ENCODE data around the gene BSDC1.

The BSDC1 gene

GRCh38 chr1:32341186-32341757 is 53.0 kb downstream of the BSDC1 start:
- H3K36me3 ChIP-seq (ENCODE audit: control insufficient read depth in 1 of 2, insufficient read depth in 2 of 2, low read length in 2 of 2): no peaks in the 10 kb centered on the region
- H3K27me3 ChIP-seq (ENCODE audit: low read depth, low read length): no peaks in the 10 kb centered on the region
- peaks cover 10 to 14% of the 10 kb centered on the region in 2 donors for H3K4me1 ChIP-seq (ENCODE audit: control insufficient read depth in 1 of 2, insufficient read depth in 2 of 2, low read length in 2 of 2)
- H3K9me3 ChIP-seq (ENCODE audit: control insufficient read depth in 1 of 2, low read length in 2 of 2): no peaks in the 10 kb centered on the region
- no peak overlapping the region for H3K27ac ChIP-seq (ENCODE audit: low read length)
- H3K4me3 ChIP-seq (ENCODE audit: low read depth in 1 of 2, low read length in 2 of 2): no peak overlapping the region

DNA sequence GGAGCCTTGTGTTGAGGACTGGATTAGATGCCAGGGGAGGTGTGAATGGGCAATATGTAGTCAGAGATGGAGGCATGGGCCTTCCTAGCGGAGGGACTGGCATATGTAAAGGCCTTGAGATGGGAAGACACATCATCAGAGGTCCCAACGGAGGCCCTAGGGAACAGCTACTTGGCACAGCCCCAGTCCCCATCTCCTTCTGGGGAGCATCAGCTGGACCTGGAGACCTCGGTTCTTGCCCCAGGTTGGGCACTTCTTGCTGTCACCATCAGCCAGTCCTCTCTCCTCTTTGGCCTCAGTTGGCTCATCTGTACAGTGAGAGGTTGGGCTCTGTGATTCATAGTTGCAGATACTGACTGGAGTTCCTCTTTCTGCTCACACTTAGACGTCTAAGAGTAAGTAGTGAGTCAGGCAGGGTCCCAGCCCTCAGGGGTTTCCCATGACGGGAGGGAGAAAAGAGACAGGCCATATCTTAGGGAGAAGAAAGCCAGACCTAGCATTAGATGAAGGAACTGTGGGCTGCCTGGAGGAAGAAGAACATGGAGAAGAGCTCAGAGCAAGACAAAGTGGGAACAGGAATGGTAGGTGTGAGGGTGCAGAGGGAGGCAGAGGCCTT is 54.8 kb downstream of the BSDC1 start:
- no peaks in the 10 kb centered on the region for H3K9me3 ChIP-seq (ENCODE audit: control insufficient read depth in 1 of 2, low read length in 2 of 2)
- H3K4me1 ChIP-seq (ENCODE audit: control insufficient read depth in 1 of 2, insufficient read depth in 2 of 2, low read length in 2 of 2): peaks cover 10 to 25% of the 10 kb centered on the region in 2 donors
- H3K4me3 ChIP-seq (ENCODE audit: low read depth in 1 of 2, low read length in 2 of 2): no peak overlapping the region
- H3K27ac ChIP-seq (ENCODE audit: low read length): no peak overlapping the region
- no peaks in the 10 kb centered on the region for H3K27me3 ChIP-seq (ENCODE audit: low read depth, low read length)
- no peaks in the 10 kb centered on the region for H3K36me3 ChIP-seq (ENCODE audit: control insufficient read depth in 1 of 2, insufficient read depth in 2 of 2, low read length in 2 of 2)

- Histone ChIP-seq H3K27ac (ENCODE audit: low read length) (no peak overlapping the region), H3K9me3 (ENCODE audit: control insufficient read depth in 1 of 2, low read length in 2 of 2) (no peaks in the 10 kb centered on the region), H3K36me3 (ENCODE audit: control insufficient read depth in 1 of 2, insufficient read depth in 2 of 2, low read length in 2 of 2) (no peaks in the 10 kb centered on the region), H3K4me3 (ENCODE audit: low read depth in 1 of 2, low read length in 2 of 2) (no peak overlapping the region), H3K4me1 (ENCODE audit: control insufficient read depth in 1 of 2, insufficient read depth in 2 of 2, low read length in 2 of 2) (peaks cover 10 to 25% of the 10 kb centered on the region in 2 donors), H3K27me3 (ENCODE audit: low read depth, low read length) (no peaks in the 10 kb centered on the region)
Measured at GRCh38 chr1:32338637-32339145, 55.5 kb downstream of the BSDC1 start.

GRCh38 chr1:32337855-32338636 is 56.2 kb downstream of the BSDC1 start:
- no peaks in the 10 kb centered on the region for H3K27me3 ChIP-seq (ENCODE audit: low read depth, low read length)
- no peaks in the 10 kb centered on the region for H3K9me3 ChIP-seq (ENCODE audit: control insufficient read depth in 1 of 2, low read length in 2 of 2)
- H3K36me3 ChIP-seq (ENCODE audit: control insufficient read depth in 1 of 2, insufficient read depth in 2 of 2, low read length in 2 of 2): no peaks in the 10 kb centered on the region
- no peak overlapping the region for H3K27ac ChIP-seq (ENCODE audit: low read length)
- peaks cover 10 to 25% of the 10 kb centered on the region in 2 donors for H3K4me1 ChIP-seq (ENCODE audit: control insufficient read depth in 1 of 2, insufficient read depth in 2 of 2, low read length in 2 of 2)
- H3K4me3 ChIP-seq (ENCODE audit: low read depth in 1 of 2, low read length in 2 of 2): no peak overlapping the region

- Histone ChIP-seq H3K9me3 (ENCODE audit: control insufficient read depth in 1 of 2, low read length in 2 of 2) (no peaks in the 10 kb centered on the region), H3K27me3 (ENCODE audit: low read depth, low read length) (no peaks in the 10 kb centered on the region), H3K27ac (ENCODE audit: low read length) (no peak overlapping the region), H3K4me1 (ENCODE audit: control insufficient read depth in 1 of 2, insufficient read depth in 2 of 2, low read length in 2 of 2) (peaks cover 10 to 25% of the 10 kb centered on the region in 2 donors), H3K4me3 (ENCODE audit: low read depth in 1 of 2, low read length in 2 of 2) (no peak overlapping the region), H3K36me3 (ENCODE audit: control insufficient read depth in 1 of 2, insufficient read depth in 2 of 2, low read length in 2 of 2) (peaks cover 6 to 8% of the 10 kb centered on the region in 2 donors)
Measured at GRCh38 chr1:32336963-32337675, 57.1 kb downstream of the BSDC1 start.

DNA sequence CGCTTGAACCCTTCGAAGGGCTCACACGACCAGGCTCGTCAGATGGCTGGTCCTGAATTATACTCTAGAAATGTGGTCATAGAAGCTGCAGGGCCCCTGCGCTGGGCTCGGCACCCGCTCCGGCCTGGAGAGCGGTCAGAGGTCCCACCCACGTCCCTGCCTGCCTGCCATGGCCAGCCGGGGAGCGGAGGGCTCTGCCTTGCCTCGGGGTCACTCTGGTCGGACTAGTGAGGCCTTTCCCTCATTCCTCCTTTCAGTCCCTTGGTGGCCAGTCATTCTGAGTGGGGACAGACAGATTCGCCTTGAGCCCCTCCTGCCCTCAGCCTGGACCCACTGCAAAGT is 57.7 kb downstream of the BSDC1 start:
- no peak overlapping the region for H3K27ac ChIP-seq (ENCODE audit: low read length)
- peaks cover 12 to 13% of the 10 kb centered on the region in 2 donors for H3K36me3 ChIP-seq (ENCODE audit: control insufficient read depth in 1 of 2, insufficient read depth in 2 of 2, low read length in 2 of 2)
- H3K4me3 ChIP-seq (ENCODE audit: low read depth in 1 of 2, low read length in 2 of 2): peak overlapping the region in 1 of 2 donors; percentile 67
- H3K4me1 ChIP-seq (ENCODE audit: control insufficient read depth in 1 of 2, insufficient read depth in 2 of 2, low read length in 2 of 2): peaks cover 10 to 25% of the 10 kb centered on the region in 2 donors
- no peaks in the 10 kb centered on the region for H3K27me3 ChIP-seq (ENCODE audit: low read depth, low read length)
- no peaks in the 10 kb centered on the region for H3K9me3 ChIP-seq (ENCODE audit: control insufficient read depth in 1 of 2, low read length in 2 of 2)

DNA sequence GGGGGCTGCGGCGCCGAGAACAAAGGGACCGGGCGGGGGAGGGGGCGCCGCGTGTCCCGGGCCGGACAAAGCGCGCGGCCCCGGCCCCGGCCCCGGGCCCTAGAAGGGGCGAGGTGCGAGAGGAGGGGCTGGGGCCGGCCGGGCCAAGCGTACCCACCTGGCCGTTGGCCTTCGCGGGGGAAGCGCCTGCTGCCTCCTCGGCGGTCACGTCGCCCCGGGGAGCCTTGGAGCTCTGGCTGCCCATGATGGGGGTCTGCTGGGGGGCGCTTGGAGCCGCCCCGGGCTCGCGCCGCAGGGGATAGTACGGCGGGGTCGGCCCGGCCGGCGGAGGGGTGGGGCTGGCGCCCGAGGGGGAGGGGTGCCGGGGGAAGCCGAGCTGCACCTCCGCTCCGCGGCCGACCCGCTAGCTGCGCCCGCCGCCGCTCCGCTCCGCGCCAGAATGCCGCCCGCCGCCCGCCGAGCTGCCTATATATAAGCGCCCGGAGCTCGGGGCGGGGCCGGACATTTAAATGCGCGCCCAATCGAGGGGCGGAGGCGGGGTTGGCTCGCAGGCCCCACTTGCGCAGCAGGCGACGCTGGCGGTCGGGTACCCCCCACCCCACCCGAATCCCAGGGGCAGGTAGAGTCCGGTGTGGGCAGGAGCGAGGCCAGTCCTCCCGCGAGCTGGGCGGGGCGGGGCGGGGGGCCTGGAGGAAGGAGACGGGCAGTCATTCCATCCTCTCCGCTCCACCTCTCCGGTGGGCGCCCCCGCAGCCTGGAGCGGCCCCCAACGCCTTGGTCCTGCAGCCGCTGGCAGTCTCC is 58.3 kb downstream of the BSDC1 start, which contains the start of gene MARCKSL1:
MARCKSL1 (minus strand) TSS at position 444 of the 801 bp plus-strand sequence; CDS start at position 244, 200 bp downstream.
- peaks cover 10 to 25% of the 10 kb centered on the region in 2 donors for H3K4me1 ChIP-seq (ENCODE audit: control insufficient read depth in 1 of 2, insufficient read depth in 2 of 2, low read length in 2 of 2)
- peak within 1 kb of the TSS; percentile 59 to 67 for H3K4me3 ChIP-seq (ENCODE audit: low read depth in 1 of 2, low read length in 2 of 2)
- no peaks in the 10 kb centered on the region for H3K27me3 ChIP-seq (ENCODE audit: low read depth, low read length)
- H3K36me3 ChIP-seq (ENCODE audit: control insufficient read depth in 1 of 2, insufficient read depth in 2 of 2, low read length in 2 of 2): peaks cover 15 to 19% of the 10 kb centered on the region in 2 donors
- H3K9me3 ChIP-seq (ENCODE audit: control insufficient read depth in 1 of 2, low read length in 2 of 2): no peaks in the 10 kb centered on the region
- no peak within 1 kb of the TSS for H3K27ac ChIP-seq (ENCODE audit: low read length)

DNA sequence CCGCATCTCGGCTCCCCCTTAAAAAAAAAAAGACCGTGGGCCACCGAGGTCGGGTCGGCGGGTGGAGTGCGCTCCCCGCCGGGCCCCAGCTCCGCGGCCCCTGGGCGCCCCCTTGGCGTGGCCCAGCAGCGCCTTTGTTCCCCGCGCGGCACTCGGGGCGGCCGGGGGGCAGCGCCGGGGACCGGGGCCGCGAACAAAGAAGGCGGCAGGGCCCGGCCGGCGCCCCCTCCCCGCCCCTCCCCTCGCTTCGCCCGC is 58.8 kb downstream of the BSDC1 start:
- peaks cover 18 to 24% of the 10 kb centered on the region in 2 donors for H3K36me3 ChIP-seq (ENCODE audit: control insufficient read depth in 1 of 2, insufficient read depth in 2 of 2, low read length in 2 of 2)
- no peaks in the 10 kb centered on the region for H3K27me3 ChIP-seq (ENCODE audit: low read depth, low read length)
- H3K4me1 ChIP-seq (ENCODE audit: control insufficient read depth in 1 of 2, insufficient read depth in 2 of 2, low read length in 2 of 2): peaks cover 10 to 25% of the 10 kb centered on the region in 2 donors
- no peaks in the 10 kb centered on the region for H3K9me3 ChIP-seq (ENCODE audit: control insufficient read depth in 1 of 2, low read length in 2 of 2)
- peak overlapping the region; percentile 59 to 67 for H3K4me3 ChIP-seq (ENCODE audit: low read depth in 1 of 2, low read length in 2 of 2)
- no peak overlapping the region for H3K27ac ChIP-seq (ENCODE audit: low read length)

DNA sequence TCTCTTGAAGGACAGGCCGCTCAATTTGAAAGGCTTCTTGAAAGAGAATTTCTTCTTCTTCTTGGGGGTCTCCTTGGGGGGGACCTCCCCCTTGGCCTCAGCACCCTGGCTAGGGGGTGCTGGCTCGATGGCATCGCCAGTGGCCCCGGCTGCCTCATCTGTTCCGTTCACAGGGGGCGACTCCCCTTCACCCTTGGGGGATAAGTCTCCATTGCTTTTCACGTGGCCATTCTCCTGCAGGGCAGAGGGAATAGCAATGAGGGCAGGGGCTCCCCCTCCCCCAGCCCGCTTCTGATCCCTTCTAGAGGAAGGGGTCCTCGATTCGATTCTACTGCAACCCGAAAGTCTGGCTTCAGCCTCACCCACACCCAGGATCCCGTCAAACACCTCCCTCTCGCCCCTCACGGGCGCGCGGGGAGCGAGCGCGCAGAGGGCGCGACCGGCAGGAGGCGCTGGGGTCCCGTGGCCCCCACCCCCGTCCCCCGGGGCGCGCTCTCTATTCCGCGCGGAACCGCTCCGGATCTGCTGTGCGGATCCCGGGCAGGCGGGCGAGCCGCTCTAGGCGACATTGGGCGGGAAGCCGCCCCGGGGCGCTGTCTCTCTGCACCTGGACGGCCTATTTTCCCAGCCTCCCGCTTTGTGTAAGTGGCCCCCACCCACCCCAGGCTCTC is 59.2 kb downstream of the BSDC1 start:
- Histone ChIP-seq H3K4me3 (ENCODE audit: low read depth in 1 of 2, low read length in 2 of 2) (peak overlapping the region; percentile 59 to 67), H3K27ac (ENCODE audit: low read length) (no peak overlapping the region), H3K4me1 (ENCODE audit: control insufficient read depth in 1 of 2, insufficient read depth in 2 of 2, low read length in 2 of 2) (peaks cover 10 to 25% of the 10 kb centered on the region in 2 donors), H3K36me3 (ENCODE audit: control insufficient read depth in 1 of 2, insufficient read depth in 2 of 2, low read length in 2 of 2) (peaks cover 22 to 25% of the 10 kb centered on the region in 2 donors), H3K27me3 (ENCODE audit: low read depth, low read length) (no peaks in the 10 kb centered on the region), H3K9me3 (ENCODE audit: control insufficient read depth in 1 of 2, low read length in 2 of 2) (no peaks in the 10 kb centered on the region)

GRCh38 chr1:32334274-32334861 is 59.9 kb downstream of the BSDC1 start:
- H3K4me1 ChIP-seq (ENCODE audit: control insufficient read depth in 1 of 2, insufficient read depth in 2 of 2, low read length in 2 of 2): peaks cover 10 to 25% of the 10 kb centered on the region in 2 donors
- H3K4me3 ChIP-seq (ENCODE audit: low read depth in 1 of 2, low read length in 2 of 2): peak overlapping the region; percentile 59 to 67
- no peak overlapping the region for H3K27ac ChIP-seq (ENCODE audit: low read length)
- no peaks in the 10 kb centered on the region for H3K9me3 ChIP-seq (ENCODE audit: control insufficient read depth in 1 of 2, low read length in 2 of 2)
- no peaks in the 10 kb centered on the region for H3K27me3 ChIP-seq (ENCODE audit: low read depth, low read length)
- H3K36me3 ChIP-seq (ENCODE audit: control insufficient read depth in 1 of 2, insufficient read depth in 2 of 2, low read length in 2 of 2): peaks cover 28 to 30% of the 10 kb centered on the region in 2 donors

Measured in muscle layer of duodenum (tissue), 2 donors.